LNCaP clone FGC (cell line): ENCODE results near the gene ATP13A5.

Experiments
- DNase-seq: peaks from one replicate; pipeline ENCODE4 v3.0.0-alpha.2; 2011; ENCODE audit warnings: low read depth
- H3K4me3 ChIP-seq: 2 replicates; pipeline ENCODE4 v1.5.1; 2011; ENCODE audit warnings: mild to moderate bottlenecking, low read depth, low read length, control low read depth
- TF ChIP-seq, protein P1 (sequence below): IDR thresholded peaks from 2 replicates; pipeline ENCODE4 v1.5.1; 2012; ENCODE audit warnings: mild to moderate bottlenecking; ENCODE audit not compliant: control insufficient read depth, insufficient read depth; ENCODE audit errors: extremely low read depth

Gene ATP13A5

DNA sequence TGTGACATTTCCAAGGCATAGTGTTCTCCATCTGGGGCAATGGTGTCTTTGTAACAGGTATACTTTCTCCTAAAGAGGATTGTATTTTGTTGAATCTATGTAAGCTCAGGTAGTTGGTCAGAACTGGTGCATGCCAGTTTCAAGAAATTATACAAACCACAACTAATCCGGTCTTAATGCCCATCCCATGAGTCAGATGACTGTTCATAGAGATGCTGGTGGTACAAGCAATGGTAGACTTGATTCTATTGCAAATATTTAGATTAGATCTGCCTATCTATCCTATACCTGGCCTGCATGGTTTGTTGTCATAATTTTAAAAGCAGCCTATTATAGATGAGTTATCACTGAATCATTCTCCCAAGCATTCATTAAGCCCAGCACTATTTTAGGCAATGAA, 43.5 kb downstream of the ATP13A5 start:
- no peak for DNase-seq
- no peak overlapping the region for H3K4me3 ChIP-seq
- TF ChIP-seq, protein P1, sequence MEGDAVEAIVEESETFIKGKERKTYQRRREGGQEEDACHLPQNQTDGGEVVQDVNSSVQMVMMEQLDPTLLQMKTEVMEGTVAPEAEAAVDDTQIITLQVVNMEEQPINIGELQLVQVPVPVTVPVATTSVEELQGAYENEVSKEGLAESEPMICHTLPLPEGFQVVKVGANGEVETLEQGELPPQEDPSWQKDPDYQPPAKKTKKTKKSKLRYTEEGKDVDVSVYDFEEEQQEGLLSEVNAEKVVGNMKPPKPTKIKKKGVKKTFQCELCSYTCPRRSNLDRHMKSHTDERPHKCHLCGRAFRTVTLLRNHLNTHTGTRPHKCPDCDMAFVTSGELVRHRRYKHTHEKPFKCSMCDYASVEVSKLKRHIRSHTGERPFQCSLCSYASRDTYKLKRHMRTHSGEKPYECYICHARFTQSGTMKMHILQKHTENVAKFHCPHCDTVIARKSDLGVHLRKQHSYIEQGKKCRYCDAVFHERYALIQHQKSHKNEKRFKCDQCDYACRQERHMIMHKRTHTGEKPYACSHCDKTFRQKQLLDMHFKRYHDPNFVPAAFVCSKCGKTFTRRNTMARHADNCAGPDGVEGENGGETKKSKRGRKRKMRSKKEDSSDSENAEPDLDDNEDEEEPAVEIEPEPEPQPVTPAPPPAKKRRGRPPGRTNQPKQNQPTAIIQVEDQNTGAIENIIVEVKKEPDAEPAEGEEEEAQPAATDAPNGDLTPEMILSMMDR: no peak

DNA sequence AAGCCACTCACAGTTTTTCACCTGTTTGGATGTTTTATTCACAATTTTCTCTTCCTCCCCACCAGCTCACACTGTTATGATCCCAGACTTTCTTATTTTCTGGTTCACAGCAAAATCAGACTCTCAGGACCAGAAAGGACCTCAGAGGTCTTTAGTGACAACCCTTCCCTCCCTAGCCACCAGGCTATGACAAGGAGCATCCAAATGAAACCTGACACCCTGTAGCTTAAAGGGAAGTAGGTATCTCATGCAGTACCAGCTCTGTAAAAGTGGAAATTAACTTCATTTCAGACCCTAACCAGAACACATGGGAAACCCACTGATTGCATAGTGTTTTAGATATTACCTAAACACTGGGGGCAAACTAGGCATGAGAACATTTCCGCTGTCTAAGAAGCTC, 45.3 kb downstream of the ATP13A5 start:
- TF ChIP-seq, protein P1: no peak
- no peak for DNase-seq
- no peak overlapping the region for H3K4me3 ChIP-seq

DNA sequence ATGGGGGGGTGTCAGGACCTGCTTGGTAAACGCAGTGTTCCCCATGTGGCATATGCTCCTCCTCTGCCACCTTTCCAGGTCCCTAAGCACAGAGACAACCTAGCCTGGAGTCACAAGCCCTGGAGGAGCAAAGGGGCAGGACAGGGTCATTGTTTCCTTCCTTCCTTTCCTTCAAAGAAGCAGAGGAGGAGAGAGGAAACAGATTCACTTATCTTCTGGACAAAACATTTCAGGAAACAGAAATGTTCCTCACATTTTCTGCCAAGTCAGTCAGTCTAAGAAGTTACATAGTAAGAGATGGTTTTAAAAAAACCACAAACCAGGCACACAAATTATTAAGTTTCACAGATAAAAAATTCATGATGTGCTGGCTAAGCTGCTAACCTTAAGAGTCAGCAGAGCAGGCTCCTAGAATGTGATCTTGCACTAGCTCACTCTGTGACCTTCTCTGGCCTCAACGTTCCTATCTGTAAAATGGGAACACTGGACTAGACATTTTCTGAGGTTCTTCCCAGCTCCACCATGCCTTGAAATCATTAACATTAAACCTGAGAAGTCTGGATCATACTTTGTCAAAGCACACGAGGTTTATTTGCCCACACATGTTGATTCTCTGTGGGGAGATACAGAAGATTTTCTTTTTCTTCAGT, 47.9 kb downstream of the ATP13A5 start:
- H3K4me3 ChIP-seq: no peak overlapping the region
- TF ChIP-seq, protein P1: no peak
- DNase-seq: no peak

DNA sequence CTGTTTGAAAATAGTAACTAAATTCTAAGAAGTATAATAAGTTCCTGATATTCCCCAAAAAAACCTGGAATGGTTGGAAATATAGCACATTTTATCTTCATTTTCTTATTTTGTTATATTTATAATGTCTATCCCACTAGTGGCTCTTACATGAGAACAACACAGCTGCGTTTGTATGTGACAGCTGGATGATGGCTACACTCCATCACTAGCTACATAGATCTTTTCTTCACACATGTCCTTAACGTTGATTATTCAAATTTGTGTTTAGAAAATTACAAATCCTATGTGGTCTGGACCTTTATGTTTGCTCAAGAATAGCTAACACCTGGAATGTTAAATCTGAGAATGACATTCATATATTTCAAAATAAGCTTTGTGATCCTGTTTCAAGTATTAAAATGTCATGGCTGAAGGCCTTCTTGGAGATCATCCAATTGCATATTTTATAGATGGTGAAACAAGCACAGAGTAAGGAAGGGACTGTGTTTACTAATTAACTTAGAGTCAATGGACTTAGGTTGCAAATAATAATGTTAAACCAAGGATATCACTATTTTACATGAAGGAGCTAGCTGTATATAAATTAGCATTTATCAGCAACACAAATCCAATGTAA, 60.8 kb downstream of the ATP13A5 start:
- no peak overlapping the region for H3K4me3 ChIP-seq
- TF ChIP-seq, protein P1: no peak
- DNase-seq: peak; percentile 13

DNA sequence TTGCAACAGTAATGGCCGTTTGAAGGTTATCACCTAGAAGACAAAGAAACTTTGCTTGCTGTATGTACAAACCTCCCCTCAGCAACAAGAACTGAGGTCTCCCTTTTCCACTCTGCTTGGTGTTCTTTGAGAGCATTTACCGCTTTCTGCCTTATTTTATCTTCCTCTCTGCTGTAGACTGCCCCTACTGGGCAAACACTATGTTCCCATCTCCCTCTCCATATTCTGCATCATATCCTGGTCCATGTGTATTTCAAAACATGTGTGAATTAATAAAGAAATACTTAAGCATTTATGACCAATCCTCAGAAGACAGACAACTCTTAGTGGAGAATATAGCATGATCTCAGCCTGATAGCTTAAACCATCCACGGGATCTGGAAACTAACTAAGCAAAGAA, 64.4 kb downstream of the ATP13A5 start:
- TF ChIP-seq, protein P1: 0 out of 2 replicates have a peak, but pooled peaks have one; percentile 9
- no peak for DNase-seq
- H3K4me3 ChIP-seq: no peak overlapping the region

DNA sequence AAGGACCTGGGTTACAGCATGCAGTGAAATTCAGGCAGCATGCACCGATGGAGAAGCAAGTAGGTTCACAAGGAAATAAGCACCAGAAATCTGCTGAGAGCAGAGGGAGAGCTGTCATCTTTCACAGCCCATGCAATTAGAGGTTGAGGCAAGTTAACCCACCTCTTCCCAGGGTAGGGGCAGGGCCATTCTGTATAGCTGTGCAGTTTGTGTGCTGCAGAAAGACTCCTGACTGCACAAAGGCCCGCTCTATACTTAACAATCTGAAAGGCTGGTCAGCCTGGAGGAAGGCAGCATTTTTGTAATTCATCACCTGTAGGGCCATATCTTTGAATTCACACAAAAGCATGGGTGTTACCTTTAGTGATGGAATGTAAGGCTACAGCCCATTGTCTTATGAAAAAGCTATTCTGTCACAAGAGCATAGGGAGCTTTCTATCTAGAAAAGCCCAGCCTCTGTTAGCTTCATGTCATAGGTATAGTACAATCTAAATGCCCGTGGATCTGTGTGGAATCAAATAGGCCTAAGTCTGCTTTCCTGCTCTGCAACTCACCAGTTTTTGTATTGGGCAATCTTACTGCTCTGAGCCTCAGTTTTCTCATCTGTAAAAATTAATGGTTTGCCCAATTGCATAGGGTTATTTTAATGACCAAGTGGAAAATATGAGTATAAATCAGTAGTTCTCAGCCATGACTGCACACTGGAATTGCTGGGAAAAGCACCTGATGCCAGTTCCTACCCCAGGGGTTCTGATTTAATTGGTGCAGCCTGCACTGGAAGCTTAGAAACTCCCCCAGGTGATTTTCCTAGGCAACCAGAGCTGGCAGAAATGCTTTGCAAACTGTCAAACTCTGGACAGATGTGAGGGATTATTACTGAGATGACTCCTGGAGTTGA, 65.2 kb downstream of the ATP13A5 start:
- no peak overlapping the region for H3K4me3 ChIP-seq
- DNase-seq: no peak

More for the DNA sequence above, 65.2 kb downstream of the ATP13A5 start:
- TF ChIP-seq, protein P1: no peak
